LNCaP clone FGC (cell line): ENCODE data around the gene DEFB124.

Experiments used
- DNase-seq: peaks from one replicate; pipeline ENCODE4 v3.0.0-alpha.2; 2011; ENCODE audit warnings: low read depth
- H3K4me3 ChIP-seq: 2 replicates; pipeline ENCODE4 v1.5.1; 2011; ENCODE audit warnings: mild to moderate bottlenecking, low read depth, low read length, control low read depth
- TF ChIP-seq, protein P1 (sequence below): IDR thresholded peaks from 2 replicates; pipeline ENCODE4 v1.5.1; 2012; ENCODE audit warnings: mild to moderate bottlenecking; ENCODE audit not compliant: control insufficient read depth, insufficient read depth; ENCODE audit errors: extremely low read depth

DEFB124 gene

DNA sequence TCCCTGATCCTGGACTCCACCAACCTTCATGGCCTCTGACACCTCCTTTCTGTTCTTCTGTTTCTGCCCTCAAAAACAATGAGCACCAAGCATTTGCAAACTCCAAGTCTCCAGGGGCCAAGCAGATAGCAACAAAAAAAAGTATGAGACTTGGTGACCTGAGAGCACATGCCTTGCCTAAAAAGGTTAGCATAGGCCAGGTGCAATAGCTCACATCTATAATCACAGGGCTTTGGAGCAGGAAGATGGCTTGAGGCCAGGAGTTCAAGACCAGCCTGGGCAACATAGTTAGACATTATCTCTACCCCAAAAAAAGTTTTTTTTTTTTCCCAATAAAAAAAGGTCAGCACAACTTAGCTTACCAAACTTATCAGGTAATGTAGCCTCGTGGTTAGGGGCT, 25.6 kb upstream of the DEFB124 start:
- no peak for DNase-seq
- H3K4me3 ChIP-seq, result no peak overlapping the region
- TF ChIP-seq, protein P1, sequence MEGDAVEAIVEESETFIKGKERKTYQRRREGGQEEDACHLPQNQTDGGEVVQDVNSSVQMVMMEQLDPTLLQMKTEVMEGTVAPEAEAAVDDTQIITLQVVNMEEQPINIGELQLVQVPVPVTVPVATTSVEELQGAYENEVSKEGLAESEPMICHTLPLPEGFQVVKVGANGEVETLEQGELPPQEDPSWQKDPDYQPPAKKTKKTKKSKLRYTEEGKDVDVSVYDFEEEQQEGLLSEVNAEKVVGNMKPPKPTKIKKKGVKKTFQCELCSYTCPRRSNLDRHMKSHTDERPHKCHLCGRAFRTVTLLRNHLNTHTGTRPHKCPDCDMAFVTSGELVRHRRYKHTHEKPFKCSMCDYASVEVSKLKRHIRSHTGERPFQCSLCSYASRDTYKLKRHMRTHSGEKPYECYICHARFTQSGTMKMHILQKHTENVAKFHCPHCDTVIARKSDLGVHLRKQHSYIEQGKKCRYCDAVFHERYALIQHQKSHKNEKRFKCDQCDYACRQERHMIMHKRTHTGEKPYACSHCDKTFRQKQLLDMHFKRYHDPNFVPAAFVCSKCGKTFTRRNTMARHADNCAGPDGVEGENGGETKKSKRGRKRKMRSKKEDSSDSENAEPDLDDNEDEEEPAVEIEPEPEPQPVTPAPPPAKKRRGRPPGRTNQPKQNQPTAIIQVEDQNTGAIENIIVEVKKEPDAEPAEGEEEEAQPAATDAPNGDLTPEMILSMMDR, result no peak

DNA sequence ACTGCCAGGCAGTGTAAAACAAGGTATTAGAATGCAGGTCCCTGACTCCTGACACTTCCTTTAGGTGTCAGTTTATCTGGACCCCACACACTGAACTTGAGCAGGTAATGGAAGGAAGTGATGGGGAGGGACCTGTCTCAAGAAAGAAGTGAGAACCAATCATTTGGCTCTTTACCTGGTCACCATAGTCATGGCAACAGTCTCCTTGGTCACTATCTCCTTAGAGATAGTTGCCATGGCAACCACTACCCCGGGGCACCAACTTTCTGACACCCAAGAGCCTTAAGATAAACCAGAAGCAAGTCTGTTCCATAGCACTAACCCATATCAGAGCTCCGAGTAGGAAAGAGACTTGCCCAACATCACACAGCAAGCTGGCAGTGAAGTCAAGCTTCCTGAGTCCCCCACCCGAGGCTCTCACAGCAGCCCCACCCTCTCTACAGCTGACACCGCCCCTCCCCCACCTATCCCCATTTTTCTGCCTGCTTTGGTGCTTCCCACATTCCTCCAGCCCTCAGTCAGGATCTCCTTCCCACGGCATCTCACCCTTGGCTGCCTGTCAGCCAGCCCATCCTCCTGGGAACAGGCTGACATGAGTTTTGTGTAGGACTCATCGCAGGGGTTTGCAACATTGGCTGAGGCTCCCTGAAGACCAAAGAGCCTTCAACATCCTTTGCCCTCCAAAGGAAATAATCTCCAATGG, 23.1 kb upstream of the DEFB124 start:
- DNase-seq, result no peak
- TF ChIP-seq, protein P1, result no peak
- no peak overlapping the region for H3K4me3 ChIP-seq

DNA sequence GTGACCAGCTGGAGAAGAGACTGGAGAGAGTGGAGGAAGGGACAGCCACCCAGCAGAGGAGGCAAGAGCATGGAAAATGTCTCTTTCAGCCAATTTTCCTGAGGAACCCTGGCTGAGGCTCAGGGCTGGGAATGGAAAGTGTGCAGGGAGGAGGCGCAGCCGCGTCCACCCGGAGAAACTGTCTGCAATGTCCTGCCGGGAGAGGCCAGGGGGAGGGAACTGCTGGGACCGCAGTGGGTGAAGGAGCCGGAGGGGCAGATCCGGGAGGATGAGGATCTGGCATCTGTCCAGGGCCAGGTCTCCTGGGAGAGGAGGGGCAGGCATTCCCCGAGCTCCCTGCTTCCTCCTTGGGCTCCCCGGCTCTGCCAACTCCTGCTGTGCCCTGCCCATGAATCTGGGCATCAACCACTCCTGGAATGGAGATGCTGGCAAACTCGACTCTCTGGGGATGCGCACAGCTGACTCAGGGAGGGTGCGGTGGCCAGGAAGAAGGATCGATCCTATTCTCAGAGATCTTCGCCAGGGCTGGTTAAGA, 21.9 kb upstream of the DEFB124 start:
- no peak overlapping the region for H3K4me3 ChIP-seq
- DNase-seq, result no peak
- TF ChIP-seq, protein P1, result no peak

DNA sequence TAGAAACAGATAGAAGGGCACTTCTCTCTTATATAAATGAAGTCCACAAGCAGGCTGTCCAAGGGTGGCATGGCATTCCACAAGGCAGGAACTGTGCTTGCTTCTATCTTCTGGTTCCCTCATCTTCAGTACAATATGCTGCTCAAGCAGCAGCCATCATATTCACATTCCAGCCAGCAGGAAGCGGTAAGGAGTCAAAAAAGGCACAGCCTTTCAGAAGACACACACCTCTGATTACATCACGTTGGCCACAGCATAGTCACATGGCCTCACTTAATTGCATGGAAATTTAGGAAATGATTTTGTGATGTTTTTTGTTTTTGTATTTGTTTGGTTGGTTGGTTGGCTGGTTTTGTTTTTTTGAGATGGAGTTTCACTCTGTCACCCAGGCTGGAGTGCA, 19.2 kb upstream of the DEFB124 start:
- TF ChIP-seq, protein P1, result peak; percentile 36
- H3K4me3 ChIP-seq, result no peak overlapping the region
- no peak for DNase-seq

DNA sequence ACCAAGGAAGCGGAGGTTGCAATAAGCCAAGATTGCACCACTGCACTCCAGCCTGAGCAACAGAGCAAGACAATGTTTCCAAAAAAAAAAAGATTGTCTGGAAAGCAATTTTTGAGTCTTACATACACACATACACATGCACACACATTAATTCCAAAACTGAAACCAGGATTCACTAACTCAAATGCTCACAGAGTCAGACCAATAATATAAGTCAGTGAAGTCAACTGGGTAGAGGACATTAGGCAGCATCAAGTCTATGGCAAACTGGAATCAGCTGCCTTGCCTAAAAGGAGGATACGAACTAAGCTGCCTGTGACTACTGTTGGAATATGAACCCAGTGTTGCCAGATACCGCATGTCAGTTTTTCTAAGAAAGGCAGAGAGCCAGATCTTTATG, 15.8 kb upstream of the DEFB124 start:
- H3K4me3 ChIP-seq, result no peak overlapping the region
- DNase-seq, result no peak
- TF ChIP-seq, protein P1, result no peak

DNA sequence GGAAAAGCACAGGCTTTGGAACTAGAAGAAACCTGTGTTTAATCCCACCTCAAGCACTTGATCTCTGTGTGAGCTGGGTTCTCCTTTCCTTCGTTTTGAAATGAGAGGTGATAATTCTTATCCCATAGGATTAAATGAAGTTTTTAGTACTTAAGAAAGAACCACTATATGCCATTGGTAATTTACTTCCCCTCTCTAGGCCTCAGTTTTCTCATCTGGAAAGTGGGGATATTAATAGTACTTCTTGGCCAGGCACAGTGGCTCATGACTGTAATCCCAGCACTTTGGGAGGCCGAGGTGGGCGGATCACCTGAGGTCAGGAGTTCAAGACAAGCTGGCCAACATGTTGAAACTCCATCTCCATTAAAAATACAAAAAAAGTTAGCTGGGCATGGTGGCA, 14.2 kb upstream of the DEFB124 start:
- no peak overlapping the region for H3K4me3 ChIP-seq
- no peak for DNase-seq
- TF ChIP-seq, protein P1, result no peak

DNA sequence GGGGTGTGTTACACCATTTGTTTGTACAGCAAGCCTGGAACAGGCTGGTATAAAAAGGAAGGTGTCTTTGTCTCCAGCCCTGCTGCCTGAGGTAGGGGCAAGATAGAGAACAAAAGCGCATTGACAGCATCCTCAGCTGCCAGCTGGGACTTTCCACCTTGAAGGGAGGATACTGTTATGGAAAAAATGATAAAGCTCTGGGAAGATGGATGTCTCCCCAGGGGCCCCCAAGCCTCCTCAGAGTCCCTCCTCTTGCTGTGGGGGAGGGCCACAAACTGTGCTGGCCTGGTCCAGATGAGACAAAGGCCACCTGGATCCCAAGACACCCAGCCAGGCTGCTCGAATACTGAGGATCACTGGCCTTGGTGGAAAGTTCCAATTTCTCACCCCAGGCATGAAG, 13.2 kb upstream of the DEFB124 start:
- TF ChIP-seq, protein P1, result no peak
- no peak for DNase-seq
- no peak overlapping the region for H3K4me3 ChIP-seq
